NCI-H2107 treated with DMSO at 0.1 percent for 48 hours (cell line): ENCODE data around the gene KCNMA1.

Source experiments
- DNase-seq: peaks from one replicate; lab custom pipeline; 2025; ENCODE audit not compliant: unreplicated experiment; lab: John Stamatoyannopoulos, UW

Gene KCNMA1

DNA sequence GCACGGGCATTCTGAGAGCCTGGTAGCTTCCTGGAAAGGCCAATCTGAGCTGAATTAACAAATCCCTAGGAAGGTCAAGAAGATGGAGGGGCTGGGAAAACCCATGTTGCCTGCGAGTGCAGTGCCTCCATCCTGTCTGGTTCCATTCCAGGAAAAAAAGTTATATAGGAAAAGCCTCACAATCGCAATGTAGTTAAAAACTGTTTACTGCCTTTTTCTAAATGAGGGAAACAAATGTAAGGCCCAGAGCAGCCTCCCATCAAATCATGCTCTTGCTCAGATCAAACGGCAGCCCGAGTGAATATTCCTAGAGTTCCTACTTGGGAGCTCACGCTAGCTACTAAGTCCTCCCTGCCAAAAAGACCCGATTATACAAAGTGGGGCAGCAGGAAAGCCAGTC lies 179.9 kb downstream of the KCNMA1 start:
- no peak for DNase-seq

DNA sequence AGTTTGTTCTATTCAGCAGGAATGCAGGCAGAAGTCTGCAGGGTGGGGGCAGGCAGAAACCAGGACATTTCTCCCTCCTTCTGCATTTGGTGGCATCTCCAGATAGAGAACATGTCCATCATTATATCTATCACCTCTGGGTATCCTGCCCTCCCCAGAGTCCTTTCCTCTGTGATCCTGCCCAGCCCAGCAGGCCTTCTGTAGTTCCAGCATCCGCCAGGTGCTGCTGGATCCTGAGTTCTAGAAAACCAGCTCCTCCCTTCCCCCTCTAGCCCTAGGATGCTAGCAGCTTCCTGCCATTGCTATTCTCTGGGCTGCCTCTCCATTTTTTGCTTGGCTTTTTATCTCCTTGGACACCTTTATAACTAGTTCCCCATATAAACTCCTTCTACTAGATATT lies 180.3 kb downstream of the KCNMA1 start:
- DNase-seq: no peak

GRCh38 chr10:77456414-77456813 lies 181.2 kb downstream of the KCNMA1 start:
- peak; percentile 66 for DNase-seq

DNA sequence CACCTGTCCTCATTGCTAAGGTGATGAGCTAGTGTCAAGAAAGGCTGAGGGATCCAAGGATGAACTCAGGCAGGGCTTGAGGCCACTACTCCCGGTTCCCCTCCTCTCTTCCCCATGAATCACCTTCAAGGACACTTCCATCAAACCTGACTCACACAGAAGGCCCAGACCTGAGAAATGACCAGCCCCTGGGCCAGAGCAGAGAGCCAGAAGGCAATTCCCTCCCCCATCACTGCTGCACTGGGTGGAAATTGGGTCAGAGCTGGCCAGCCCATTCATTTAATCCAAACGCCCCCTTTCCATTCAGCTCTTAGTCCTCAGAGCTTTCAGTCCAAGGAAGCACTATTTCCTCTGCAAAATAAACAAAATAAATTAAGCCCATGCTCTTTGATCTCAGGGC lies 182.0 kb downstream of the KCNMA1 start:
- DNase-seq: no peak

GRCh38 chr10:77452952-77453564 lies 184.6 kb downstream of the KCNMA1 start:
- DNase-seq: no peak

GRCh38 chr10:77451886-77452285 lies 185.7 kb downstream of the KCNMA1 start:
- DNase-seq: no peak

DNA sequence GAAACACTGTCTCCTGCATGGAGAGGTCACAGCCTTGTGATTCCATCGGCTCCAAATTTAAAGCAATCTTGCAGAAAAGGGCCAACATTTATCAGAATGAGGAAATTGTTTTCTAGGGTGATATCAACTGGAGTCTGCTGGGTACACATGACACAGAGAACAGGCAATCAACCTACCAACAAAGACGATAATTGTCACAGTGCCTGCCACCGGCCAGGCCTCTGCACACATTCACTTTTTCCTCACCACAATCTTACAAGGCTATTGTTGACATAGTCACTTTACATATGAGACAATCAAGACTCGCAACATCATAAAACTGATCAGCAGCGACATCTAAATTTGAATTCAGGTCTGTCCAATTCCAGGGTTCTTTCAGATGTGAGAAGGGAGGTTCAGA lies 189.4 kb downstream of the KCNMA1 start:
- no peak for DNase-seq

DNA sequence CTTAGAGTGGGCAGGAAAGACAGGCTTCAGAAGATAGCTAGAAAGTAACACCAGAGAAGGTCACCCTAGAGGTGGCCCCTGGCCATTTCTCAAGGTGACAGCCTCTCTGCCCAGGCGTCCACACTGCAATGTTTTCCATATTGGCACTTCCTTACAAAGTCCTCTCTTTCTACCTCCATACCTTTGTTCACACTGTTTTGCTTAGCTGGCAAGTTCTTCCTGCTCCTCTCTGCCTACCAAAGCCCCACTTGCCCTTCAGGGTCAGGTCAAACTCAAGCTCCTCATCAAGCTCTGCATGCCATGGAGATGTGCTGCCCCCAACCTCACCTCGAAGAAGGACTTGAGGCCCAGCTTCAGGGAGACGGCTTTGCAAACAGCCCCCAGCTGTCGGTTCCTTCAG lies 190.9 kb downstream of the KCNMA1 start:
- DNase-seq: no peak

- DNase-seq: no peak
Observed at GRCh38 chr10:77445547-77445946, 192.1 kb downstream of the KCNMA1 start.

GRCh38 chr10:77444041-77444440 lies 193.6 kb downstream of the KCNMA1 start:
- no peak for DNase-seq

GRCh38 chr10:77442699-77443189 lies 194.9 kb downstream of the KCNMA1 start:
- DNase-seq: no peak

- no peak for DNase-seq
Observed at GRCh38 chr10:77441353-77442166, 196.0 kb downstream of the KCNMA1 start.

DNA sequence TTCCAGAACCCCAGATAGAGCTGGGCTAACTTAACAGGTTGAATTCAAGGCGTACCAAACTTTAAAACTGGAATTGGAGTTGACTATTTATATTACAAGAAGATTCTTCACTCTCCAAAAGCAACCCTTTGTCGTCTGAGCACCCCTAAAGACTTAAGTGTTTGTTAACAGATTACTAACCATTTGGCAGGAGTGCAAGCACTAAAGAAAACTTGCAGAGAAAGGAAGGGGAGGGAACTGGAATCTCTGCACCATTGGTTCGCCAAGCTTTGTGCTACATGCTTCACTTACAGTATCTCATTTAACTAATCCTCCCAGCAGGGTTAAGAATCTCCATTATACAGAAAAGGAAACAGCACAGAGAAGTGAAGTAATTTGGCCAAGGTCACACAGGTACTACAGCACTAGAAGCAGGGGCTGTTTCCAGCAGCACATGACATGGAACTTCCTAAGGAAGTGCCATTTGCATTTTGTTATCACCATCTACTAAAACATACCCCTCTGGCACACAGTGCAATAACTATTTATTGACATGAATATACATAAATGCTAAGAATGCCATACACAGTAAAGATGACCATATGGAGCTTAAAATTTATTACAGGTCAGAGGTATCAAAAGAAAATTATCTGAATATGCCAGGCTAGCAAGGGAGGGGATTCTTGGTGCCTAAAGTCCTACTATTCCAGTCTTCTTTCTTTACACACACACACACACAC lies 201.2 kb downstream of the KCNMA1 start:
- DNase-seq: no peak

DNA sequence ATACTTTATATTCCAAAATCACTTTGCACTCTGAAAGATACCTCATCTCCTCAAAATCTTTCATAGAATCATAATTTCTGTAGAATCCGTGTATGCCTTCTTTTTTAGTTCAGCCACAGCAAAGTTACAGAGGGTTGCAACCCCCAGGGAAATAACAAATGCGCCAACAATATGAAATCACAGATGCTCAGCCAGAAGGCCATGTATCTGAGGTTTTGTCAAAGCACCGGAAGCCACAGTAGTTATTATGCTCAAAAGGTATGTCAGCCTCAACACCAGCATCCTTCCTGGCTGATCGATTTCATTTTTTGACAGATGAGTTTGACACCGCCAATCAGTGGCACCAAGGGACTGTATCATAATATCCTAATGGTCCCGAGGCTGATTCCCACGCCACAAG lies 204.1 kb downstream of the KCNMA1 start:
- DNase-seq: no peak

DNA sequence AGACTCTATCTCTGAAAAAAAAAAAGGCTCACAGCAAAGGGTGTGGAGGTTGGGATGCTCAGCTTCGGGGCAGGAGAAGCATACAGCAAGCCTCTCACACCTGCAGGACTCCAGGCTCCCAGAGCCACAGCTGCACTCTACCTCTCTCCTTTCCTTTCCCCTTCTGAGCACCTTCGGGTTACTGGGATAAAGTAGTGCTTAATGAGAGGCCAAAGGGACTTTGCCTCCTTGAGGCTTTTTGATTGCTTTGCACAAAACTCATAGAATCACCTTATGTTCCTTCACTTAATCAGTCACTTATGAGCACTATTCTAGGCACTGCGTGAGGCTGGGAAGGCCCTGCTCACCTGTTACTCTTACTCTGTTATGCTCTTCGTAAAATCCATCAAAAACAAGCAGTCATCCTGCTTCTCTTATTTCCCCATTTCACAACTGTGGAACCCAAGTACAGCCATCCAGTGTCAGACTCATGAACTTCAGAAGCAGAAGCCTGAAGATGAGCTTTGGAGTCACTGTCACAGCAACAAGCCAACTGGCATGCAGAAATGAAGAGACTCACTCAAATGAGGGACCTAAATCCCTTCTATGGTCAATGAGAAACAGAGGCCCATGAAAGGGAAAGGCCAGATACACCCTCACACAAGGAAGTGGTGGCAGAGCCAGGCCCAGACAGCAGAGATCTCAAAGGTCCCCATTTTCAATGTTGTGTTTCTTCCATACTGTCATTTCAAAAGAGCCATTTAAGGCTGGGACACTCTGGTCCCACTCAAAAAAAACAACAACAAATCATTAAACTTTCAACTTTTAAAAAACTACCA lies 205.4 kb downstream of the KCNMA1 start:
- DNase-seq: no peak

- no peak for DNase-seq
Observed at GRCh38 chr10:77431209-77431611, 206.4 kb downstream of the KCNMA1 start.

GRCh38 chr10:77430530-77430929 lies 207.1 kb downstream of the KCNMA1 start:
- no peak for DNase-seq

GRCh38 chr10:77428691-77429395 lies 208.8 kb downstream of the KCNMA1 start:
- no peak for DNase-seq

GRCh38 chr10:77424257-77424656 lies 213.4 kb downstream of the KCNMA1 start:
- DNase-seq: no peak
